DOHH2 (cell line): ENCODE data around the gene P2RY13.
A peak's percentile ranks its signal among the peaks of the same experiment; 100 is the strongest.

Experiments
- H3F3A ChIP-seq: fragments of 200-600 bp; sonication (generic), shearing (Covaris generic); 2 replicates; pipeline ENCODE4 v1.6.0; 2016; ENCODE audit warnings: antibody characterized with exemption, mild to moderate bottlenecking; ENCODE audit not compliant: control insufficient read depth, insufficient read depth
- H3K27ac ChIP-seq: fragments of 200-600 bp; sonication (generic); 2 replicates; pipeline ENCODE4 v1.5.1; 2014; ENCODE audit warnings: low read depth, mild to moderate bottlenecking, low read length, moderate library complexity
- H3K27me3 ChIP-seq: fragments of 200-600 bp; sonication (generic); 2 replicates; pipeline ENCODE4 v1.6.1; 2014; ENCODE audit warnings: mild to moderate bottlenecking, low read length, mixed read lengths; ENCODE audit not compliant: control insufficient read depth
- H3K36me3 ChIP-seq: fragments of 200-600 bp; sonication (generic); 2 replicates; pipeline ENCODE4 v1.6.1; 2014; ENCODE audit warnings: mild to moderate bottlenecking, low read length, moderate library complexity, mixed read lengths; ENCODE audit not compliant: control insufficient read depth
- H3K4me1 ChIP-seq: fragments of 200-600 bp; sonication (generic); 2 replicates; pipeline ENCODE4 v1.6.1; 2014; ENCODE audit warnings: mild to moderate bottlenecking, low read length, mixed read lengths; ENCODE audit not compliant: control insufficient read depth
- H3K4me2 ChIP-seq: fragments of 200-600 bp; sonication (generic); 2 replicates; pipeline ENCODE4 v1.6.0; 2014; ENCODE audit warnings: mild to moderate bottlenecking, low read length, moderate library complexity
- H3K4me3 ChIP-seq: fragments of 200-600 bp; sonication (generic); 2 replicates; pipeline ENCODE4 v1.5.1; 2014; ENCODE audit warnings: mild to moderate bottlenecking, low read length, mixed read lengths
- H3K79me2 ChIP-seq: fragments of 200-600 bp; sonication (generic); 2 replicates; pipeline ENCODE4 v1.6.1; 2014; ENCODE audit warnings: mild to moderate bottlenecking, low read length, mixed read lengths; ENCODE audit not compliant: control insufficient read depth
- H3K9me2 ChIP-seq: fragments of 200-600 bp; sonication (generic); replicated peaks from 2 replicates; pipeline ENCODE4 v1.6.1; 2014; ENCODE audit warnings: mild to moderate bottlenecking, low read length, mixed read lengths; ENCODE audit not compliant: control insufficient read depth
- H3K9me3 ChIP-seq: fragments of 200-600 bp; sonication (generic); 2 replicates; pipeline ENCODE4 v1.6.1; 2014; ENCODE audit warnings: antibody characterized with exemption, low read length, mixed read lengths; ENCODE audit not compliant: control insufficient read depth, insufficient read depth
- H4K20me1 ChIP-seq: fragments of 200-600 bp; sonication (generic); 2 replicates; pipeline ENCODE4 v1.6.0; 2014; ENCODE audit warnings: low read depth, mild to moderate bottlenecking, antibody characterized with exemption, low read length, moderate library complexity; ENCODE audit not compliant: control insufficient read depth, insufficient read depth
- EZH2phosphoT487 ChIP-seq: fragments of 200-600 bp; sonication (generic); IDR thresholded peaks from 2 replicates; pipeline ENCODE4 v1.6.1; 2017; ENCODE audit warnings: borderline replicate concordance, mild to moderate bottlenecking, antibody characterized with exemption, low read length, moderate library complexity, mixed read lengths
- TF ChIP-seq, protein P1 (sequence below): fragments of 200-600 bp; sonication (generic); IDR thresholded peaks from one replicate; pipeline ENCODE4 v1.5.1; 2014; ENCODE audit warnings: antibody characterized with exemption, mild to moderate bottlenecking, low read depth, low read length; ENCODE audit not compliant: poor library complexity, severe bottlenecking

Gene P2RY13

DNA sequence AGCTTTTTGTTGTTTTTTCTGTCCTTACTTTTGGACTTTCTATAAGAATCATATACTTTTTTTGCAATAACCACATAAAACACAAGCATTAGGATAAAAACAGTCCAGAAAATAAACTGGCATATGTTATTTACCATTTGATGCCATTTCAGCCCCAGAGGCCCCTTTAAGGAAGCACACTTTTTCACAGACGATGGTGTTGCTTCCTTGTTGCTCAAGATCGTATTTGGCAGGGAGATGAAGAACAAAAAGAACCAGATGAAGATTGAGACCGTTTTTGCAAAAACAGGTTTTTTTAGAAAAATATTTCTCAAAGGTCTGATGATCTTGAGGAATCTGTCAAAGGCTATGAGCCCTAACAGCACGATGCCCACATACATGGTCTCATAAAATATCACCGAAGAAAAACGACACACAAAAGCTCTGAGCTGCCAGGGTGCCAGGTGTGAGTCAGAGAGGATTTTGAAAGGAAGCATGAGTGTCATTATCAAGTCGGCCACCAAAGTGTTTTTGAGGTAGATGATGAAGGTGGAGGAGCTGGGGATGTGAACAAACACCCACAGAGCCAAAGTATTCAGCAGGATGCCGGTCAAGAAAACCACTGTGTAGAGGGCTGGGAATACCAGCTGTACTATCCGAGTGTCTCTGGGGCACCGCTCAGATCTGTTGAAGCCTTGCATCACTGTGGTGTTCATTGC, 902 bp downstream of the P2RY13 start:
- Histone ChIP-seq H3K27me3 (no peaks in the 10 kb centered on the region), H3K27ac (no peak overlapping the region), H3K4me1 (peaks cover 11% of the 10 kb centered on the region), H3F3A (no peaks in the 10 kb centered on the region), H3K4me2 (no peak overlapping the region), H3K9me2 (no peaks in the 10 kb centered on the region), H4K20me1 (no peaks in the 10 kb centered on the region), H3K79me2 (no peaks in the 10 kb centered on the region), H3K9me3 (no peaks in the 10 kb centered on the region), H3K4me3 (no peak overlapping the region), H3K36me3 (no peaks in the 10 kb centered on the region)
- TF ChIP-seq, protein P1, sequence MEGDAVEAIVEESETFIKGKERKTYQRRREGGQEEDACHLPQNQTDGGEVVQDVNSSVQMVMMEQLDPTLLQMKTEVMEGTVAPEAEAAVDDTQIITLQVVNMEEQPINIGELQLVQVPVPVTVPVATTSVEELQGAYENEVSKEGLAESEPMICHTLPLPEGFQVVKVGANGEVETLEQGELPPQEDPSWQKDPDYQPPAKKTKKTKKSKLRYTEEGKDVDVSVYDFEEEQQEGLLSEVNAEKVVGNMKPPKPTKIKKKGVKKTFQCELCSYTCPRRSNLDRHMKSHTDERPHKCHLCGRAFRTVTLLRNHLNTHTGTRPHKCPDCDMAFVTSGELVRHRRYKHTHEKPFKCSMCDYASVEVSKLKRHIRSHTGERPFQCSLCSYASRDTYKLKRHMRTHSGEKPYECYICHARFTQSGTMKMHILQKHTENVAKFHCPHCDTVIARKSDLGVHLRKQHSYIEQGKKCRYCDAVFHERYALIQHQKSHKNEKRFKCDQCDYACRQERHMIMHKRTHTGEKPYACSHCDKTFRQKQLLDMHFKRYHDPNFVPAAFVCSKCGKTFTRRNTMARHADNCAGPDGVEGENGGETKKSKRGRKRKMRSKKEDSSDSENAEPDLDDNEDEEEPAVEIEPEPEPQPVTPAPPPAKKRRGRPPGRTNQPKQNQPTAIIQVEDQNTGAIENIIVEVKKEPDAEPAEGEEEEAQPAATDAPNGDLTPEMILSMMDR: no peak
- TF ChIP-seq EZH2phosphoT487: no peak

GRCh38 chr3:151327571-151328198, 1.7 kb downstream of the P2RY13 start:
- H3K9me3 ChIP-seq: no peaks in the 10 kb centered on the region
- H4K20me1 ChIP-seq: no peaks in the 10 kb centered on the region
- no peaks in the 10 kb centered on the region for H3K9me2 ChIP-seq
- no peak overlapping the region for H3K4me2 ChIP-seq
- H3K4me1 ChIP-seq: peaks cover 11% of the 10 kb centered on the region
- no peaks in the 10 kb centered on the region for H3K79me2 ChIP-seq
- no peaks in the 10 kb centered on the region for H3F3A ChIP-seq
- H3K27ac ChIP-seq: no peak overlapping the region
- no peaks in the 10 kb centered on the region for H3K36me3 ChIP-seq
- H3K4me3 ChIP-seq: no peak overlapping the region
- H3K27me3 ChIP-seq: no peaks in the 10 kb centered on the region
- no peak for TF ChIP-seq EZH2phosphoT487
- TF ChIP-seq, protein P1: peak; percentile 69

- Histone ChIP-seq H3K4me1 (no peaks in the 10 kb centered on the region), H3K4me3 (no peak overlapping the region), H3K9me3 (no peaks in the 10 kb centered on the region), H3F3A (no peaks in the 10 kb centered on the region), H4K20me1 (no peaks in the 10 kb centered on the region), H3K9me2 (no peaks in the 10 kb centered on the region), H3K36me3 (no peaks in the 10 kb centered on the region), H3K4me2 (no peak overlapping the region), H3K79me2 (no peaks in the 10 kb centered on the region), H3K27me3 (no peaks in the 10 kb centered on the region), H3K27ac (no peak overlapping the region)
- TF ChIP-seq, protein P1: no peak
Observed at GRCh38 chr3:151322511-151322910, 6.8 kb downstream of the P2RY13 start.
